Measurements from ENCODE around the gene EZR. TPM values are rescaled to one million over a fixed set of nuclear protein-coding genes. Genes with fewer than 3 reads are reported as not detected.

The EZR gene
- total RNA-seq, 1 donor from 2014 or later: 489 TPM

DNA sequence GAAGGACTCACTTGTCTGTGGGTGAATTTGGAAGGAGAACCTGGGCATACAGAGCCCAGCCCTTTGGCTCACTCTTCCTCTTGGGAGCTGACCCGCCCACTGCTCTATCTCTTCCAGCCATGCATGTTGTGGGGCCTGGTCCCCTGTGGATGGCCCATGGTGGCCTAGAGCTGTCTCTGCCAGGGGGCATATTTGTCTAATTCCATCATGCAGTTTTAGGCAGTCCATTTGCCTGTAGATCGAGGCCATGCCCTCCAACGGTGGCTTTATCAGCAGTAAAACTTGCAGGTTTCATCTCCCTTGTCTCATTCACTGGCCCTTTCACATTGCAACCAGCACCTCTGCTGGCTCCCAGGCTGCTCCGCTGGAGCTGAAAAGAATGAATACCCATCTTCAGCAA, 12.9 kb upstream of the EZR start:
- ATAC-seq (ENCODE audit: low read depth): no peak
- DNase-seq: no peak
- TF ChIP-seq, protein P1, sequence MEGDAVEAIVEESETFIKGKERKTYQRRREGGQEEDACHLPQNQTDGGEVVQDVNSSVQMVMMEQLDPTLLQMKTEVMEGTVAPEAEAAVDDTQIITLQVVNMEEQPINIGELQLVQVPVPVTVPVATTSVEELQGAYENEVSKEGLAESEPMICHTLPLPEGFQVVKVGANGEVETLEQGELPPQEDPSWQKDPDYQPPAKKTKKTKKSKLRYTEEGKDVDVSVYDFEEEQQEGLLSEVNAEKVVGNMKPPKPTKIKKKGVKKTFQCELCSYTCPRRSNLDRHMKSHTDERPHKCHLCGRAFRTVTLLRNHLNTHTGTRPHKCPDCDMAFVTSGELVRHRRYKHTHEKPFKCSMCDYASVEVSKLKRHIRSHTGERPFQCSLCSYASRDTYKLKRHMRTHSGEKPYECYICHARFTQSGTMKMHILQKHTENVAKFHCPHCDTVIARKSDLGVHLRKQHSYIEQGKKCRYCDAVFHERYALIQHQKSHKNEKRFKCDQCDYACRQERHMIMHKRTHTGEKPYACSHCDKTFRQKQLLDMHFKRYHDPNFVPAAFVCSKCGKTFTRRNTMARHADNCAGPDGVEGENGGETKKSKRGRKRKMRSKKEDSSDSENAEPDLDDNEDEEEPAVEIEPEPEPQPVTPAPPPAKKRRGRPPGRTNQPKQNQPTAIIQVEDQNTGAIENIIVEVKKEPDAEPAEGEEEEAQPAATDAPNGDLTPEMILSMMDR (IDR thresholded peaks at IDR 0.05): no peak
- Mint-ChIP-seq H3K27me3 (no peaks in the 10 kb centered on the region), H3K36me3 (ENCODE audit: low read depth) (no peaks in the 10 kb centered on the region), H3K27ac (no peak overlapping the region), H3K4me3 (no peak overlapping the region), H3K4me1 (peaks cover 30% of the 10 kb centered on the region), H3K9me3 (no peaks in the 10 kb centered on the region)
- intact Hi-C loops (cut with micrococcal nuclease): no loop called here
- ChIA-PET CTCF (interaction anchor here (0.9 kb wide), 1 partner anchor 37 kb away, joined by 4 read pairs; no protein-coding TSS in a partner anchor), POLR2A (interaction anchor here (1.2 to 15.8 kb wide), 4 partner anchors 12 to 36 kb away, joined by 4 to 454 read pairs (median 9); partner anchors contain the start of gene EZR)

- TF ChIP-seq, protein P1 (IDR thresholded peaks at IDR 0.05): no peak
- Mint-ChIP-seq H3K9me3 (no peaks in the 10 kb centered on the region), H3K4me3 (no peak overlapping the region), H3K4me1 (peaks cover 30% of the 10 kb centered on the region), H3K27ac (no peak overlapping the region), H3K27me3 (no peaks in the 10 kb centered on the region), H3K36me3 (ENCODE audit: low read depth) (no peaks in the 10 kb centered on the region)
- ATAC-seq (ENCODE audit: low read depth): no peak
- ChIA-PET POLR2A (interaction anchor here (1.2 to 15.8 kb wide), 3 partner anchors 12 to 37 kb away, joined by 6 to 454 read pairs (median 12); partner anchors contain the start of gene EZR), CTCF (no interaction called here)
- intact Hi-C loops (cut with micrococcal nuclease): no loop called here
- no peak for DNase-seq
These were observed 12.4 kb upstream of the EZR start for GRCh38 chr6:158831571-158831970.

- H3K9me3 Mint-ChIP-seq: no peaks in the 10 kb centered on the region
- DNase-seq (no peak), ATAC-seq (ENCODE audit: low read depth) (no peak)
- H3K27me3 Mint-ChIP-seq: no peaks in the 10 kb centered on the region
- CTCF ChIA-PET: no interaction called here
- H3K4me3 Mint-ChIP-seq: no peak overlapping the region
- TF ChIP-seq, protein P1 (IDR thresholded peaks at IDR 0.05): no peak
- peaks cover 33% of the 10 kb centered on the region for H3K4me1 Mint-ChIP-seq
- intact Hi-C loops (cut with micrococcal nuclease): loop anchor here (1.0 kb wide), 1 partner anchor 10 kb away; no protein-coding TSS in a partner anchor
- no peaks in the 10 kb centered on the region for H3K36me3 Mint-ChIP-seq (ENCODE audit: low read depth)
- no peak overlapping the region for H3K27ac Mint-ChIP-seq
- POLR2A ChIA-PET: interaction anchor here (2.3 to 15.8 kb wide), 2 partner anchors 12 to 37 kb away, joined by 12 to 454 read pairs; partner anchors contain the start of gene EZR
These were observed 11.6 kb upstream of the EZR start for GRCh38 chr6:158830736-158831135.

GRCh38 chr6:158828807-158829206, 9.6 kb upstream of the EZR start:
- H3K9me3 Mint-ChIP-seq: no peaks in the 10 kb centered on the region
- intact Hi-C loops (cut with micrococcal nuclease): no loop called here
- DNase-seq: no peak
- H3K4me1 Mint-ChIP-seq: peaks cover 31% of the 10 kb centered on the region
- TF ChIP-seq, protein P1 (IDR thresholded peaks at IDR 0.05): no peak
- peak overlapping the region; percentile 54 for H3K27ac Mint-ChIP-seq
- CTCF ChIA-PET: no interaction called here
- H3K36me3 Mint-ChIP-seq (ENCODE audit: low read depth): no peaks in the 10 kb centered on the region
- no peaks in the 10 kb centered on the region for H3K27me3 Mint-ChIP-seq
- POLR2A ChIA-PET: interaction anchor here (0.7 to 15.8 kb wide), 2 partner anchors 21 to 39 kb away, joined by 3 to 454 read pairs; no protein-coding TSS in a partner anchor
- no peak overlapping the region for H3K4me3 Mint-ChIP-seq
- no peak for ATAC-seq (ENCODE audit: low read depth)

GRCh38 chr6:158826819-158827501, 7.8 kb upstream of the EZR start:
- Mint-ChIP-seq H3K27ac (peak overlapping the region; percentile 93), H3K4me3 (peak overlapping the region; percentile 52), H3K9me3 (no peaks in the 10 kb centered on the region), H3K4me1 (peaks cover 39% of the 10 kb centered on the region), H3K27me3 (no peaks in the 10 kb centered on the region), H3K36me3 (ENCODE audit: low read depth) (no peaks in the 10 kb centered on the region)
- ChIA-PET CTCF (interaction anchor here (1.1 kb wide), 1 partner anchor 43 kb away, joined by 9 read pairs; no protein-coding TSS in a partner anchor), POLR2A (interaction anchor here (0.6 to 15.8 kb wide), 15 partner anchors 8 to 111 kb away, joined by 3 to 454 read pairs (median 6); partner anchors contain the start of gene EZR)
- TF ChIP-seq, protein P1 (IDR thresholded peaks at IDR 0.05): no peak
- ATAC-seq (ENCODE audit: low read depth): peak; percentile 87
- intact Hi-C loops (cut with micrococcal nuclease): loop anchor here (1.0 to 2.0 kb wide), 4 partner anchors 8 to 42 kb away; partner anchors contain the start of gene EZR
- no peak for DNase-seq
